ENCODE data around the gene GALNT2. TPM values are rescaled to one million over a fixed set of nuclear protein-coding genes. Genes with fewer than 3 reads are reported as not detected.

GALNT2 gene
- total and polyA plus RNA-seq, 3 experiments from 2014 or later = 15.7 to 69.0 (median 65.6) TPM

DNA sequence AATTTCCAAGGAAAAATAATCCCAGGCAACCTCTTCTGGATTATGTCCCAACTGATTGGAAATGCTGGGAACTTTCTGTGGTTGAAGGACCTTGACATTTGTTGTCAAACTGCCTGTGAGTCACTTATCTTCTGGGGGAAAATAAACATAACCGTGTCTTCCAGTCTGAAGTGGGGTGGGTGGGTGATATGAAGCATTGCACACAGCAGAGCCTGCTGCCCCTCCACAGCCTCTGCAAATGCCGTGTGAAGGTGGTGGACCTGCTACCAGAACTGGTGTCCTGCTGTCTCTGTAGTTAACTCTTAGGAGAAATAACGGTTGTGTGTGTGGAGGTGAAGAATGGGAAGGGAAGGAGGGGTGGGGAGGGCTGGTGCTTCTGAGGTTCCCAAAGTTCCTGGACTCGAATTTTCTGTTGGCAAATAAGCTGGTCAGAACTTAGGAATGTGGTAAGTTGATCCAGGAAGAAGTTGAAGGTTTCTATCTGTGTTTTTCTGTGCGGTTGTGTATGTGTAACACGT is 23.2 kb downstream of the GALNT2 start:
- H3K9me3 ChIP-seq (ENCODE audit: low read length) = no peaks in the 10 kb centered on the region
- ChIA-PET CTCF (no interaction called here), POLR2A (no interaction called here)
- no peak for DNase-seq
- peaks cover 3 to 32% (median 8%) of the 10 kb centered on the region in 3 donors for H3K36me3 Mint-ChIP-seq
- no peaks in the 10 kb centered on the region for H3K27me3 Mint-ChIP-seq
- H3K27me3 ChIP-seq (ENCODE audit: insufficient read depth, low read length, poor library complexity, severe bottlenecking) = no peaks in the 10 kb centered on the region
- H3K4me3 Mint-ChIP-seq = no peak overlapping the region
- peaks cover 3% of the 10 kb centered on the region for H3K36me3 ChIP-seq (ENCODE audit: insufficient read depth, low read length)
- no peak overlapping the region for H3K27ac Mint-ChIP-seq
- no peaks in the 10 kb centered on the region for H3K9me3 Mint-ChIP-seq
- H3K4me1 ChIP-seq (ENCODE audit: insufficient read depth, low read length) = no peaks in the 10 kb centered on the region
- peaks cover 19 to 74% (median 43%) of the 10 kb centered on the region in 3 donors for H3K4me1 Mint-ChIP-seq
- no peak overlapping the region for H3K27ac ChIP-seq (ENCODE audit: low read depth, low read length)
- no peak overlapping the region for H3K4me3 ChIP-seq (ENCODE audit: low read length)

- Mint-ChIP-seq H3K4me1 (peaks cover 14 to 63% (median 37%) of the 10 kb centered on the region in 3 donors), H3K27ac (no peak overlapping the region), H3K9me3 (no peaks in the 10 kb centered on the region), H3K27me3 (no peaks in the 10 kb centered on the region), H3K36me3 (peaks cover 3 to 36% (median 9%) of the 10 kb centered on the region in 3 donors), H3K4me3 (no peak overlapping the region)
- Histone ChIP-seq H3K4me1 (ENCODE audit: insufficient read depth, low read length) (no peaks in the 10 kb centered on the region), H3K27me3 (ENCODE audit: insufficient read depth, low read length, poor library complexity, severe bottlenecking) (no peaks in the 10 kb centered on the region), H3K36me3 (ENCODE audit: insufficient read depth, low read length) (peaks cover 3% of the 10 kb centered on the region), H3K27ac (ENCODE audit: low read depth, low read length) (no peak overlapping the region), H3K9me3 (ENCODE audit: low read length) (no peaks in the 10 kb centered on the region), H3K4me3 (ENCODE audit: low read length) (no peak overlapping the region)
- ChIA-PET POLR2A (no interaction called here), CTCF (no interaction called here)
- DNase-seq = no peak
Measured at GRCh38 chr1:230091473-230092231, 24.6 kb downstream of the GALNT2 start.

GRCh38 chr1:230094746-230095145 is 27.7 kb downstream of the GALNT2 start:
- no peak overlapping the region for H3K4me3 Mint-ChIP-seq
- Histone ChIP-seq H3K9me3 (ENCODE audit: low read length) (no peaks in the 10 kb centered on the region), H3K4me1 (ENCODE audit: insufficient read depth, low read length) (no peaks in the 10 kb centered on the region), H3K27ac (ENCODE audit: low read depth, low read length) (no peak overlapping the region), H3K4me3 (ENCODE audit: low read length) (no peak overlapping the region), H3K36me3 (ENCODE audit: insufficient read depth, low read length) (peaks cover 3% of the 10 kb centered on the region), H3K27me3 (ENCODE audit: insufficient read depth, low read length, poor library complexity, severe bottlenecking) (no peaks in the 10 kb centered on the region)
- H3K27me3 Mint-ChIP-seq = peaks cover 0 to 2% of the 10 kb centered on the region in 2 donors
- DNase-seq = no peak
- ChIA-PET POLR2A (no interaction called here), CTCF (no interaction called here)
- H3K36me3 Mint-ChIP-seq = peaks cover 13 to 39% (median 20%) of the 10 kb centered on the region in 3 donors
- H3K9me3 Mint-ChIP-seq = no peaks in the 10 kb centered on the region
- peaks cover 8 to 52% (median 31%) of the 10 kb centered on the region in 3 donors for H3K4me1 Mint-ChIP-seq
- no peak overlapping the region for H3K27ac Mint-ChIP-seq

DNA sequence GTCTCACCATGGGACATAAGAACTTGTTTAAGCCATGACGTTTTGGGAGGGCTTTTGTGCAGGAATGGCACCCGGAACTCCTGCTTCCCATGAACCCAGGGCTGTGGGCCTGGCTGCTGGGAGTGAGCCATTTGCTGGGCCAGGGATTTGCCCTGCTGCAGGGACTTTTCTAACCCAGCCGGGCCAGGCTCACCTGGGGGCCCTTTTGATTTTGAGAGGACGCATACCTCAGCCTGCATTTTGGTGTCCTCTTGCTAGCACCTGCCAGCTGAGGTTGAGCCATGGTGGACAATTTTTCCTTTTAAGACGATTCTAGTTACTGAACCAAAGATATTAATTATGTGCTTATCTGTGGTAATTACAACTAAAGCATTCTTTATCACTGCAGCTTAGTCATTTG is 28.9 kb downstream of the GALNT2 start:
- ChIA-PET POLR2A (no interaction called here), CTCF (no interaction called here)
- no peaks in the 10 kb centered on the region for H3K9me3 ChIP-seq (ENCODE audit: low read length)
- no peaks in the 10 kb centered on the region for H3K4me1 ChIP-seq (ENCODE audit: insufficient read depth, low read length)
- H3K36me3 ChIP-seq (ENCODE audit: insufficient read depth, low read length) = peaks cover 3% of the 10 kb centered on the region
- Mint-ChIP-seq H3K4me1 (peaks cover 8 to 44% (median 26%) of the 10 kb centered on the region in 3 donors), H3K27ac (no peak overlapping the region), H3K4me3 (no peak overlapping the region), H3K9me3 (no peaks in the 10 kb centered on the region), H3K27me3 (peaks cover 0 to 2% of the 10 kb centered on the region in 2 donors), H3K36me3 (peaks cover 10 to 28% (median 14%) of the 10 kb centered on the region in 3 donors)
- H3K27me3 ChIP-seq (ENCODE audit: insufficient read depth, low read length, poor library complexity, severe bottlenecking) = no peaks in the 10 kb centered on the region
- no peak overlapping the region for H3K27ac ChIP-seq (ENCODE audit: low read depth, low read length)
- no peak overlapping the region for H3K4me3 ChIP-seq (ENCODE audit: low read length)
- DNase-seq = no peak

DNA sequence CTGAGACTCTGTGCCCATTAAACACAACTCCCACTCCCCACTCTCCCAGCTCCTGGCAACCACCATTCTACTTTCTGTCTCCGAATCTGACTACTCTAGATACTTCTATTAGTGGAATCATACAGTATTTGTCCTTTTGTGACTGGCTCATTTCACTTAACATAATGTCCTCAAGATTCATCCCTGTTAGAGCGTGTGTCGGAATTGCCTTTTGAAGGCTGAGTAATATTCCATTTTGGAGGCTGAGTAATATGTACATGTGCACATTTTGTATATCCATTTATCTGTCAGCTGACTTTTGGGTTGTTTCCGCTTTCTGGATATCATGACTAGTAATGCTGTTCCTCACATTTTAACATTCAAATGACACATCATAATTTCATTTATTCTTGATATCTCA is 30.3 kb downstream of the GALNT2 start:
- CTCF ChIA-PET = no interaction called here
- Histone ChIP-seq H3K4me1 (ENCODE audit: insufficient read depth, low read length) (no peaks in the 10 kb centered on the region), H3K9me3 (ENCODE audit: low read length) (no peaks in the 10 kb centered on the region), H3K27ac (ENCODE audit: low read depth, low read length) (no peak overlapping the region), H3K4me3 (ENCODE audit: low read length) (no peak overlapping the region), H3K36me3 (ENCODE audit: insufficient read depth, low read length) (no peaks in the 10 kb centered on the region), H3K27me3 (ENCODE audit: insufficient read depth, low read length, poor library complexity, severe bottlenecking) (no peaks in the 10 kb centered on the region)
- Mint-ChIP-seq H3K36me3 (peaks cover 10 to 25% (median 12%) of the 10 kb centered on the region in 3 donors), H3K4me1 (peaks cover 17 to 48% (median 28%) of the 10 kb centered on the region in 3 donors), H3K27me3 (peaks cover 0 to 2% of the 10 kb centered on the region in 2 donors), H3K4me3 (no peak overlapping the region), H3K27ac (no peak overlapping the region), H3K9me3 (no peaks in the 10 kb centered on the region)
- no peak for DNase-seq
- POLR2A ChIA-PET = no interaction called here

- Mint-ChIP-seq H3K9me3 (no peaks in the 10 kb centered on the region), H3K4me1 (peaks cover 30 to 55% (median 42%) of the 10 kb centered on the region in 3 donors), H3K27ac (no peak overlapping the region), H3K27me3 (peaks cover 0 to 2% of the 10 kb centered on the region in 2 donors), H3K4me3 (no peak overlapping the region), H3K36me3 (peaks cover 10 to 20% (median 12%) of the 10 kb centered on the region in 3 donors)
- Histone ChIP-seq H3K36me3 (ENCODE audit: insufficient read depth, low read length) (no peaks in the 10 kb centered on the region), H3K27me3 (ENCODE audit: insufficient read depth, low read length, poor library complexity, severe bottlenecking) (no peaks in the 10 kb centered on the region), H3K4me1 (ENCODE audit: insufficient read depth, low read length) (peaks cover 8% of the 10 kb centered on the region), H3K27ac (ENCODE audit: low read depth, low read length) (no peak overlapping the region), H3K9me3 (ENCODE audit: low read length) (no peaks in the 10 kb centered on the region), H3K4me3 (ENCODE audit: low read length) (no peak overlapping the region)
- ChIA-PET POLR2A (no interaction called here), CTCF (interaction anchor here (1.2 kb wide), 1 partner anchor 11 kb away, joined by 3 read pairs; no protein-coding TSS in a partner anchor)
- DNase-seq = no peak
Measured at GRCh38 chr1:230098723-230099122, 31.7 kb downstream of the GALNT2 start.

DNA sequence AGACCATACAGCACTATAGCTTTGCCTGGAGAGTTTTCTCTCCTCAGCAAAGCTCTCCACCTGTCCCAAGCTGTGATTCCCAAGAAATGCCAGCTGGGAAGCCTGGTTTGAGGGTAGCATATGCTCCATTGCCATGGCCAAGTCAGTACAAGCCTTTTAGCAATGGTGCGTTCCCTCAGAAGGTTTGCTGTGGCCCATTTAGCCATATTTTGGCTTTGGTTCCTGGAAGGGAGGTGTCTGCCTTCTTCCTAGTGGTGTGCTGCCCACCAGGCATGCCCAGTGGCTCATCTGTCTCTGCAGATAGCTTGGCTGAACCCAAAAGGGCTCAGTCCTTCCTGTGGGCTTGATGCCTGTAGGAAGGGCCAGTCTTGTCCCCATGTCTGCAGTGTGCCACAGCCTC is 32.4 kb downstream of the GALNT2 start:
- Mint-ChIP-seq H3K27me3 (peaks cover 0 to 2% of the 10 kb centered on the region in 2 donors), H3K27ac (no peak overlapping the region), H3K9me3 (no peaks in the 10 kb centered on the region), H3K36me3 (peaks cover 10 to 20% (median 12%) of the 10 kb centered on the region in 3 donors), H3K4me3 (no peak overlapping the region), H3K4me1 (peaks cover 38 to 63% (median 49%) of the 10 kb centered on the region in 3 donors)
- ChIA-PET CTCF (no interaction called here), POLR2A (no interaction called here)
- Histone ChIP-seq H3K4me3 (ENCODE audit: low read length) (no peak overlapping the region), H3K27me3 (ENCODE audit: insufficient read depth, low read length, poor library complexity, severe bottlenecking) (no peaks in the 10 kb centered on the region), H3K36me3 (ENCODE audit: insufficient read depth, low read length) (no peaks in the 10 kb centered on the region), H3K27ac (ENCODE audit: low read depth, low read length) (no peak overlapping the region), H3K4me1 (ENCODE audit: insufficient read depth, low read length) (peaks cover 15% of the 10 kb centered on the region), H3K9me3 (ENCODE audit: low read length) (no peaks in the 10 kb centered on the region)
- no peak for DNase-seq

DNA sequence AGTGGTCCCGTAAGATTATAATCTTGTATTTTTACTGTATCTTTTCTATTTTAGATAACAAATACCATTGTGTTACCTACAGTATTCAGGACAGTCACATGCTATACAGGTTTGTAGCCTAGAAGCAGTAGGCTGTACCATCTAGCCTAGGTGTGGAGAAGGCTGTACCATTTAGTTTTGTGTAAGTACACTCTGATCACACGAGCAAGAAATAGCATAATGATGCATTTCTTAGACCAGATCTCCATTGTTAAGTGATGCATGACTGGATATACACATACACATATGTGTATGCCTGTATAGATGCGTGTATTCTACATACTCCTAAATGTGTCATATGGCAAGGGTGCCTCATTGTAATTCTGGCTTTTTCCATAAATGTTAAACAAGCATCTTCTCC is 33.9 kb downstream of the GALNT2 start:
- Mint-ChIP-seq H3K9me3 (no peaks in the 10 kb centered on the region), H3K27me3 (peaks cover 0 to 2% of the 10 kb centered on the region in 2 donors), H3K36me3 (peaks cover 10 to 15% (median 12%) of the 10 kb centered on the region in 3 donors), H3K4me1 (peaks cover 48 to 73% (median 60%) of the 10 kb centered on the region in 3 donors), H3K27ac (peak overlapping the region in 1 of 8 donors; percentile 1), H3K4me3 (no peak overlapping the region)
- Histone ChIP-seq H3K4me1 (ENCODE audit: insufficient read depth, low read length) (peaks cover 23% of the 10 kb centered on the region), H3K36me3 (ENCODE audit: insufficient read depth, low read length) (no peaks in the 10 kb centered on the region), H3K27me3 (ENCODE audit: insufficient read depth, low read length, poor library complexity, severe bottlenecking) (no peaks in the 10 kb centered on the region), H3K27ac (ENCODE audit: low read depth, low read length) (no peak overlapping the region), H3K4me3 (ENCODE audit: low read length) (no peak overlapping the region), H3K9me3 (ENCODE audit: low read length) (no peaks in the 10 kb centered on the region)
- no peak for DNase-seq
- CTCF ChIA-PET = no interaction called here
- POLR2A ChIA-PET = no interaction called here
